HG02943 (cell line): ENCODE measurements around the gene COMMD3.
"Not testable (repeated sequence)": the region's sequence is repeated elsewhere in the genome, so short reads cannot be mapped to it uniquely, and the experiment has no call there.

Experiments used
- ATAC-seq: cut with Tn5 transposase; IDR thresholded peaks from one replicate; pipeline ENCODE4 v1.9.1; 2021; ENCODE audit warnings: mild to moderate bottlenecking, low read depth, moderate library complexity; ENCODE audit not compliant: unreplicated experiment

The COMMD3 gene

DNA sequence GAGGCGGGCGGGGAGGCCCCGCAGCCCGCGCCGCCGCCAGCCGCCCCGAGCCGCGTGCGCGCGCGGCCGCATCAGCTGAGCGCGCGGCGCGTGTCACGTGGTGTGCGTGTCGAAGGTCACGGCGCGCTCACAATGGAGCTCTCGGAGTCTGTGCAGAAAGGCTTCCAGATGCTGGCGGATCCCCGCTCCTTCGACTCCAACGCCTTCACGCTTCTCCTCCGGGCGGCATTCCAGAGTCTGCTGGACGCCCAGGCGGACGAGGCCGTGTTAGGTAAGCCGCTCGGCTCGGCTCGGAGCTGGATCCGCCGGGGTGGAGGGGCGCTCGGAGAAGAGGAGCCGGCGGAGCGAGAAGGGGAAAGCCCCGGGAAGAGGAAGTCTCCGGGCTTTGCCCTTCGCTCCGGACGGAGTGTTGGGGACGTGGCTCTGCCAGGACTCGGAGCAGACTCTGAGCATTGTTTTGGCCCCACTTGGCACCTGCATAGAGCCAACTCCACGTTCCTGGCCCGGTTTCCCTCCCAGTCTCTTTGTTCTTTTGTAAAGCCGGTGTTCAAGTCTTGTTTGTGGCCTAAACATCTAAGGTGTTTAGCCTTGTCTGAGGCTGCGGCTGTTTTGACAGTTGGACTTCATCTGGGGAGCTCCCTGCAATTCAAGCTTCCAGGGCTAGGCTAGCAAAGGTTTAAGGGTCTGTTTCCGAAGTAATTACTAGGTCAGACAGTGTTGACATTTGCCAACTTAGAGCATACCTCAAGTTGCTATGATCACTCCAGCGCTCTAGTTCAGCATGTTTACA is at the start of gene COMMD3:
Gene COMMD3, plus strand, starts transcription at position 103 of the 790 bp plus-strand sequence. Its CDS starts 30 bp downstream, at position 133.
- peak; percentile 63 for ATAC-seq

DNA sequence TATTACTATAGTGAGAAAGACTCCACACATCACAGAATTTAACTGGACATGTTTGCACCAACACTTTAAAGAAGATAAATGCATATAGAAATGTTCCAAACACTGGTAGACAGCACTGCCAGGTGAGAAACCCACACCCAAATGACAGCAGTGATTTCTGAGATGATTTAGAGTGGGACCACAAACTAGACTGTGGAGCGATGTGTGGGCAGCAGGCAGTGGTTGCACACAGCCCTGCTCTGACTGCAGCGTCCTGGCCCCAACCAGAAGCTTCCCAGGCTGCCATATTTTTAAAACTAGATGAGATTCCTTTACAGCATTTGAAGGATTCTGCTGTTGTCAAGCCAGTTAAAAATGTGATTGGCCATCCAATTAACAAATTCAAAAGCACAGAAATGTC is 47.7 kb upstream of the COMMD3 start:
- no peak for ATAC-seq

DNA sequence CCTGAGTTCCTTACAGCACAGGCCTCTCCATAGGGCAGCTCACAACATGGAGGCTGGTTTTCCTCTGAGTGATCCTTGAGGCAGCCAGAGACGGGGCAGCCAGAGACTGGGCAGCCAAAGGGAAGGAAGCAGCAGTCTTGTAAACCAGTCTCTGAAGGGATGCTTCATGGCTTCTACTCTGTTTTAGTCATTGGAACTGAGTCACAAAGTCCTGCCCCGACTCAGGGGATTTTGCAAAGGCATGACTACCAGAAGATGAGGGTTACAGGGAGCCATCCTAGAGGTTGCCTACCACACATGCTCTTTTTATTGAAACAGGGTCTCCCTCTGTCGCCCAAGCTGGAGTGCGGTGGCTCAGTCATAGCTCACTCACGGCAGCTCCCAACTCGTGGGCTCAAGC is 44.4 kb upstream of the COMMD3 start:
- no peak for ATAC-seq

DNA sequence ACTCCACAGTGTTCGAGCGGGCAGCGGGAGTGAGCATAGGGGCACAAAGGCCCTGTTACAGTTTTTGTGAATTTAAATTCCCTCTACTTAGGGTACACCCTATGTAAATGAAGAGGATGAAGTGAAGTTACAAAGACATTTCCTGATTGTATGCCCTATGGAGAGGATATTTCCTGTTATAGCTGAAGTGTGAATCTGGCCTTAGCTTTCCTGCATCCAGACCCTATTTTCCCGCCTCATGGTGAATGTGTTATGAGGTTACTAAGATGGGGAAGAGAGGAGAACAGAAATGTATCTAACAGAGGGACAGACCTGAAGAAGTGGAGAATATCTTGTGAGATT is 37.8 kb upstream of the COMMD3 start:
- no peak for ATAC-seq

DNA sequence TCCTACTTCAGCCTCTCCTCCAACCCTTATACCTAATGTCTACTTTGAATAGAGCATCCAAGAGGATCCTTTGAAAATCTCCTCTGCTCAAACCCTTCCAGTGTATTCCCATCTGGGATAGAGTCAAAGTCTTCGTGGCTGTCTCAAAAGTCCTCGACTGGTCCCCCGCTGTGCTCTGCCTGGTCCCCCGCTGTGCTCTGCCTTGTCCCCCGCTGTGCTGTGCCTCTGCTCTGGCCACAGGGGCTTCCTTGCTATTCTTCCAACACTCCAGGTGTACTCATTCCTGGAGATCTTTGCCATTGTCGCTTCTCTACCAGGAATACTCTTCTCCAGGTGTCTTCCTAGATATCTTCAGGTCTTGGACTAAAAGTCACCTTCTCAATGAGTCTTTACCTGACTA is 36.1 kb upstream of the COMMD3 start:
- no peak for ATAC-seq

DNA sequence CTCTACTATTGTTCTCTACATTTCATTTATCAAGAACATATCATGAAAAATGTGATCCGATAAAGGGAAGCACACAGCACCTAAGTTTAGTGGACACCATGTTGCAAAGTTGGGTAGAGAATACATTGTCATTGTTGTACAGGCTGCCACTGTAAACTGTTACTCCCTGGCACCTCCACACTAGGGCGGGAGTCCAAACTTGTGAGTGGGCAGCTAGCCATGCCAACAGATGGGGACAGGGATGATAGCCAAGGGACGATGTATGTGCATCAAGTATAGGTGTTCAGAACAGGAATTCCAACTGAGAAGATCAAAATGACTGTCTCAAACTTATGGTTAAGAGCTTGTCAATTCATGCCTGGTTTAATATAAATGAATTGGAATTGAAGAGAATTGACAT is 31.1 kb upstream of the COMMD3 start:
- no peak for ATAC-seq

DNA sequence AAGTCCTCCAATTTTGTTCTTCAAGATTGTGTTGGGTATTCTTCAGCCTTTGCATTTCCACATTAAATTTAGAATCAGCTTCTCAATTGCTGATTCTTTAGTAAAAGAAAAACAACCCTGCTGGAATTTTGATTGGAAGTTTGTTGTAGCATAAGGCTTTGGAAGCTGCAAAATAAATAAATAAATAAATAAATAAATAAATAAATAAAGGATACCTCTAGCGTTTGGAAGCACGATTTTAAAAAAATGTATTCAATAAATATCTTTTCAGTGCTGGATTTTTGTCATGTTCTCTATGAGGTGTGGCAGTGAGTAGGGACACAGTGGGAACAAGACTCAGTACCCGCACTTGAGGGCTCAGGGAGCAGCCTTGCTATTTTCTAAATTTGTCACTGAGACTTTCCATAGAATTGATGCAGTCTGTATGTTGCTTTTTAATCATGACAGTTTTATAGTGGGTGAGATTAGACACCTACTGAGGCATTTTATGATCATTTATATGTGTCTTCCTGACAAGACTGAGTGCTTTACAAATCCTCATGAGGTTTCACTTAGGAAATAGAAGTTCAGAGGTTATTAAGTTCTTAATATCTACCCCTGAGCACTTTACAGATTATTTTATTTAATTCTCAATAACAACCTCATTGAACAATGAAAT is 22.3 kb upstream of the COMMD3 start:
- no peak for ATAC-seq

DNA sequence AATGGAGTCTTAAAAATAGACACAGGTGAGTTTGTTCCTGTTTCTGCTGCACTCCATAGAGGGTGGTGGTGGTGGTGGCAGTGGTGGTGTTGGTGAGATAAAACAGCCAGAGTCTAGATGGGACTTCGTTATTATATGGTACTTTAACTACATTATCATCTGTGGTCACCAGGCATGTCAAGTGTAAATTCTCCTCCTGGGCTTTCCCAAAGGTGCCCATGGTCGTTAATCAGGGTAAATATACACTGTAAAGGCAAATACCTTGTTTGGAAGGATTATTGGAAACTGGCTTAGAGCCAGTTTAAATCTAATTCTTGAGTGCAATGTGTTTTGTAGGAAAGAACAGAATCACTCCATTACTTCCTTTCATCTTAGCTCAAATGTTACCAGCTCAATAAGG is 21.5 kb upstream of the COMMD3 start:
- ATAC-seq, result no peak

DNA sequence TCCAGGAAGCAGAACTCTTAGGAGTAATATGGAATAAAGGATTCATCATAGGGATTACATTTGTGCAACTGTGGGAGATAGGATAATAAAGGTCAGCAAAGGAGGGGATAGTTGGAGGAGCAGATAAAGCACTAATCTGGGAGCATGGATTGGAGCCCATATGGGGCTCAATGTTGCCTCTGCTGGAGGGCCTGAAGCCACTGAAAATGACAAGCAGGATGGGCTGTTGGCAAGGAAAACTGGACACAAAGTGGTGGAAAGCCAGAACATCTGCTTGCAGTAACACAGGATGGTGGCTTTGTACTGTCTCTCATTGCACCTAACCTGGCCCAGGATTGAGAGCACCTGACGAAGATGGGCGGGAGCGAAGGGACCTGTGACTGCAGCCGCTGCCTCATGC is 15.0 kb upstream of the COMMD3 start:
- ATAC-seq, result no peak

DNA sequence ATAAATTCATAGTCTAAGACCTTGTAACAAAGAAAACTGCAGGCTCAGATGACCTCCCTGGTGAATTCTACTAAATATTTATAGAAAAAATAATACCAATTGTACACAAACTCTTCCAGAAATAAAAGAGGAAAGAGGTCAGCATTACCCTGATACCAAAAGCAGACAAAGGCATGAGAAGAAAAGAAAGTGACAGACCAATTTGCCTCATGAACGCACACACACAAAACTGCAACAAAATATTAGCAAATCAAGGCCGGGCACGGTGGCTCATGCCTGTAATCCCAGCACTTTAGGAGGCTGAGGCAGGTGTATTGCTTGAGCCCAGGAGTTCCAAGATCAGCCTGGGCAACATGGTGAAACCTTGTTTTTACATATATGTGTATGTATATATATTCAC is 12.7 kb upstream of the COMMD3 start:
- no peak for ATAC-seq

DNA sequence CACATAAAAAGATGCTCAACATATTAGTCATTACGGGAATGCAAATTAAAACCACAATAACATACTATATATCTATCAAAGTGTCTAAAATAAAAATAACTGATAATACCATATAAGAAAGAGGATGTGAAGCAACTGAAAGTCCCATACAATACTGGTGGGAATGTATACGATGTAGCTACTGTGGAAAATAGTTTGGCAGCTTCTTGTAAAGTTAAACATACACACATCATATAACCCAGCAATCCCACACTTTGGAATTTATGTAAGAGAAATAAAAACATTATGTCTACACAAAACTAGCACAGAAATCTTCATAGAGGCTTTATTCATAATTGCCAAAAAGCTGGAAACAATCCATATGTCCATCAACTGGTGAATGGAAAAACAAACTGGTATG is 10.5 kb upstream of the COMMD3 start:
- ATAC-seq, result no peak

DNA sequence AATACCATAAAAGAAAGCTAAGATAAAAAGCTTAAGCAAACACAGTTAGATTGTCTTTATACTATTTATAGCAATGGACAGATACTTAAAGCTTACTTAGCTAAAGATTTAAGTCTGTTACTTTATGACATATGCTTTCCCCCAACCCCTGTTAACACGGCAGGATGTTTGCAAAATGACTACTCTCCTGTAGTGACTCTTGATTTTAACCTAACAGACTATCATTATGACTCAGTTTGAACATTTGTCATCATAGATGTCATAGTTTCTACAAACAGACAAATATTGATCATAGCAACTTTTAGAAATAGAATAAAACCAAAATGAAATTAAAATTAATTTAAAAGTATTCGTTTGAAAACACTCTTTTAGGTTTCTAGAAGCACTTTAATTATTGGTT is 7.8 kb upstream of the COMMD3 start:
- no peak for ATAC-seq

DNA sequence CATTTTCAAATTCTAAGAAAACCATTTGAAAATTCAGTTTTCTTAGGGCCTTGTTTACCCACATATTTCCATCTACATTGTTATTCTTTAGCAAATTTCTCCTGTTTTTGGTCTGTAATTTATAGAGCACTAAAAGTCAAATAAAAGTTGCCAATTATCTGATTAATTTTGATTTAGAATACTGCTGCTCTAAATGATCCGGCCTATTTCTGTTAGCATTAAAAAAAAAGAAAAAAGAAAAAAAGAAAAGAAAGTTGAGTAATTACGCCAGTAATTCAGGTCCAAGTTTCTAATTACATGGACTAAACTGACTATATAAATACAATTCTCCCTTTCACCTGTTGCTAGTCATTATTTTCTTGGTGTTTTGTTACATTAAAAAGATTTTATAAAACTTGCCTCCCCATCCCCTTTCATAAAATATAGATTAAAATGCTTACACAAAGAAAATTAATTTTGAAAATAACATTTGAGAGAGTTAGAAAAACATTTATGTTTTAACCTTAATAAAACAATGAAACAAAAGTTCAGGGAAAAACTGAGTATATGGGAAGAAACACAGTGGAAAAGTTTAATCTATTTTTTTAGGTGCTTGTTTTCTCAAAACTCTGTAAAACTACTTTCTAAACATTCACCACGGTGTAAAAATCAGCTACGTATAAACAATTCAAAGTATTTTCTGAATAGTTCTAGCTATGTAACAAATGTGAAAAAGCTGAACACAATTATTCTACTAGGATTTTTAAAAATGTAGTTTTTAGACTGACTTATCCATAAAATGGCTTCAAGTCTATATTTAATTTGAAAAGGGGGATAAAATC is 6.8 kb upstream of the COMMD3 start:
- no peak for ATAC-seq

DNA sequence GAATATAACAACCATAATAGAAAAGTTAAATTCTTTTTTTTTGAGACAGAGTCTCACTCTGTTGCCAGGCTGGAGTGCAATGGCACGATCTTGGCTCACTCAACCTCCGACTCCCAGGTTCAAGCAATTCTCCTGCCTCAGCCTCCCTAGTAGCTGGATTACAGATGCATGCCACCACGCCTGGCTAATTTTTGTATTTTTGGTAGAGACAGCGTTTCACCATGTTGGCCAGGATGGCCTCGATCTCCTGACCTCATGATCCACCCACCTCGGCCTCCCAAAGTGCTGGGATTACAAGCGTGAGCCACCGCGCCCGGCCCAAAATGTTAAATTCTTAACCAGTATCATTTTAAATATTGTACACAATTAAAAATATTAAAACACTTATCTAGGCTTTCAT is 6.2 kb upstream of the COMMD3 start:
- not testable (repeated sequence) for ATAC-seq

DNA sequence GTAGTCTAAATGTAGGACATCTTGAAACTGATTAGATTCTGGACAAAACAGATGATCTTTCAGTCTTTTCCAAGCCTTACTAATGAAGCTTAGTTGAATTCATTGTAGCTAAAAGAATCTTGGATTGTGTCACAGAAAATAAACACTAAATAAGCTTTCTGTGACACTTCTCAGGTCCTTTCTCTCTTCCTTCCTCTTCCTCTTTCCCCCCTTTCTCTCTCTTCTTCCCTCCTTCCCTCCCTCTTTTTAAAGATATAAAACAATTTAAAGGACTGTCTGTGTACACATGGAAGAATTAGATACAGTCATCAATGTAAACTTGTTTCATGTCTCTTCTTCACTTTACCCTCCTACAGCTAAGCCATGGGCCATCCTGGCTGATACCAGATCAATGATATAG is 5.3 kb upstream of the COMMD3 start:
- ATAC-seq, result no peak

DNA sequence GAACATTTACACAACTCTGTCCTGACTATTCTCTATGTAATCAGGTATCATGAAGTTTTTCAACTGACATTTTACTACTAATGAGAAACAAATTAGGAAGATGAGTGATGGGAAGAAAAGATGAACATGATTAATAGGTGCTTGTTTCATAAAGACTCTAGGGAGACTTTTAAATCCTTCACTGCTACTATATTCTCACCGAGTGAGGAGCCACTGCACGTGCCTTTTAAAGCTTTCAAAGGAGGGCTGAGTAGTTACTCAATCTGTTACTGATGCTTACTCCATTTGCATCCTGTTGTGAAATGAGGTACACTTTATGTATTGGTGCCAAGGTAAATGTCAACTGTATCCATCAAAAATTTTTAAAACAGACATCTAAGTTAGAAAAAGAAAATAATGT is 1.3 kb upstream of the COMMD3 start:
- ATAC-seq, result no peak

DNA sequence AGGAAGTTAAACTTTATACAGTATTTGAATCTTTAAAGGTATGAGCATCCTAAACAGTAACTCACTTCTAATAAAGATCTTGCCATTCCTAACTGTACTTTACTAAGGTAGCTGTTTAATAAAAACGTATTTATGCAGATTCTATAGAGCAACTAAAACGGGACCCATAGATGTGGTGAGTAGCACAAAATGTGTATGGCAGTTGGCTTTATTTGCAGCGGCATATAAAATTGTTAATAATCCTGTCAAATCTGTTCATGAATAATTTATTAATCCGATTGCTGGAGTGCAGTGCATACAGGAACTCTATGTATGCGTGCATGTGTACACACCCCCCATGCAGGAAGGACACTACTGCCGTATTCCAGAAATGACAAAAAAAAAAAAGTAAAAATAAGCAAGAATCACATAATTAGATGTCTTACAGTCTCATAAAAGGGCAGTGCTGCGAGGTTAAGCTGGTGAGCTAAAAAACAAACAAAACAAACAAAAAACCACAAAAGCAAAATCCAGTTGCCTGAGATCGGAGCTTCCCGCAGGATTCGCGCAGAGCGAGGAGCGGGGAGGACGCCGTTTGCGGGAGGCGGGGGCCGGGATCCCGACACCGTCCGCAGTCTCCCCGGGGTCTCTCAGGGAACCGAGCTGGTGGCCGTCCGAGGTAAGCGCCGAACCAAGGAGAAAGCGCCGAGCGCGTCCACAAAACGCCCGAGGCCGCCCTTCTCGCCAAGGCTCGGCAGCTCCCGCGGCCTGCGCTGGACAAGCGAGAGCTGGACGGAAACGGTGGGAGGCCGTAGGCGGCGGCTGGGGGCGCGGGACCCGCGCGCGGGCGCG is 518 bp upstream of the COMMD3 start:
- ATAC-seq, result peak; percentile 14

DNA sequence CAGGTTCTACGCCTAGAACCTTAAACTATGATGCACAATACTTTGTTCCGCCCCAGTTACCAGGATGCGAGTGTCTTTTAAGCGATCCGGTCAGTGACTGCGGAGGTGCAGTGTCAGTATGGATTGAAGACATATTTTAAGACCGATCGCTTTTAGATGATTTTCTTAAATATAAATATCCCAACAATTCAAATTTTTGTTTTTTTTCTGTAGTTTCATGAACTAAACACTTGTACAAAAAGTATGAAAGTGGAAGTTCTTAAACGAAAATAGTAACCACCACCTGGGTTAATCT is 835 bp downstream of the COMMD3 start:
- ATAC-seq, result peak; percentile 27

DNA sequence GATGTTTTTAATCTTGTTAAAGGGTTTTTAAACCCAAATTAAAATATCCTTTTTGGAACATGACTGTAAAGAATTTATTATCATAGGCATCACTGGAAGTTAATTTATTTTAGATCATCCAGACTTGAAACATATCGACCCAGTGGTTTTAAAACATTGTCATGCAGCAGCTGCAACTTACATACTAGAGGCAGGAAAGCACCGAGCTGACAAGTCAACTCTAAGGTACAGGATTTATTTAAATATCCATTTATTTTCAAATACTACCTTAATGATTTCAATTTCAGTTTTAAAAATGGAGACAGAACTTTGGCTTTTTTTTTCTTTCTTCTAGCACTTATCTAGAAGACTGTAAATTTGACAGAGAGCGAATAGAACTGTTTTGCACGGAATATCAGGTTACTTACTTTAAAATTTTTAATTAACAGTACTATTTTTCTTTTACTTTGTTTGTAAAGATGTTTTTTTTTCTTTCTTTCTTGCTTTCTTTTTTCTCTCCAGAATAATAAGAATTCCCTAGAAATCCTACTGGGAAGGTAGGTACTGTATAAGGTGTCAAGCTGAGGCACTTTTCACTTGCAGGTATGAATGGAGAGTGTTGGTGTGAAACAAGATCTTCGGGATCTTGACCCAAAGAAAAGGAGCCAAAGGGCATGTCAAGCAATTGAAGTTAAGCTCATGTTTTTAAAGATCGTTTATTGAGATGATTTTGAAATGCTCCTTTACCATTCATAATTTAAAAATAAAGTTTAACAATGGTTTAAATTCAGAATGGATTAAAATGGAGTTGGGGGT is 1.8 kb downstream of the COMMD3 start:
- no peak for ATAC-seq

DNA sequence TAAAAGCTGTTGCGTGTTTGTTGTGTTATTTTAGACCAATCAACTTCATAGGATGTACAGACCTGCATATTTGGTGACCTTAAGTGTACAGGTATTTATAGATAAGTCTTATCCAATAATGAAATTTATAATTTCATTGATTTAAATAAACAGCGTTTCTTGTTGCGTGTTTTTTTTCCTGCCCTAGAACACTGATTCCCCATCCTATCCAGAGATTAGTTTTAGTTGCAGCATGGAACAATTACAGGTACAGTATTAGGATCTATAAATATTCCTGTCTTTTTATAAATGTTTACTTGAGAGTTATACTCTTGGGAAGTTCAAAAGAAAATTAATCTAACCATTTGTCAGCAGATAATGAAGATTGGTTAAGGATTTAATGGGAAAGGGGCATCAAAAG is 2.6 kb downstream of the COMMD3 start:
- ATAC-seq, result no peak
